Caco-2 (cell line): ENCODE data around the gene KLK3. TPM values are rescaled to one million over a fixed set of nuclear protein-coding genes. Genes with fewer than 3 reads are reported as not detected.

Experiments used
- BruUV-seq: library from RNA; stranded (reverse); fragments of 400-500 nt; replicated peaks from 2 replicates; lab custom pipeline; 2021; lab: Mats Ljungman, UMichigan
- CTCF ChIA-PET: fragments of 300-600 bp; sonication (Branson Sonifier 250); formaldehyde crosslinking; loops from one replicate; lab custom pipeline; 2022; ENCODE audit warnings: antibody characterized with exemption; lab: Charles Lee
- POLR2A ChIA-PET: fragments of 300-600 bp; sonication (Branson Sonifier 250); formaldehyde crosslinking; loops from one replicate; lab custom pipeline; 2022; ENCODE audit warnings: antibody characterized with exemption; lab: Charles Lee
- DNase-seq, 2 experiments: peaks; one replicate each; pipeline versions ENCODE4 v3.0.0 to v3.0.0-alpha.2; 2020 to 2022
- H3K27me3 ChIP-seq: replicated peaks from 2 replicates; pipeline ENCODE4 v1.6.0; 2011; ENCODE audit warnings: low read length; ENCODE audit not compliant: control insufficient read depth, insufficient read depth
- H3K36me3 ChIP-seq: 2 replicates; pipeline ENCODE4 v1.5.1; 2011; ENCODE audit warnings: low read length; ENCODE audit not compliant: control insufficient read depth, insufficient read depth
- H3K4me1 ChIP-seq: fragments of 250-450 bp; sonication (Bioruptor Pico); 2 replicates; pipeline ENCODE4 v1.5.1; 2020; ENCODE audit warnings: mild to moderate bottlenecking
- H3K4me3 ChIP-seq: 2 replicates; pipeline ENCODE4 v1.5.1; 2011; ENCODE audit warnings: low read depth, mild to moderate bottlenecking, control low read depth, low read length
- H3K9me3 ChIP-seq: fragments of 250-450 bp; sonication (Bioruptor Pico); 2 replicates; pipeline ENCODE4 v1.5.1; 2020; ENCODE audit warnings: mild to moderate bottlenecking, moderate library complexity
- H3K27ac Mint-ChIP-seq: one replicate; pipeline ENCODE4 v1.8.0; 2022; ENCODE audit warnings: mixed read lengths; ENCODE audit not compliant: unreplicated experiment
- H3K27me3 Mint-ChIP-seq: one replicate; pipeline ENCODE4 v1.8.0; 2022; ENCODE audit warnings: mixed read lengths; ENCODE audit not compliant: insufficient read depth, unreplicated experiment
- H3K36me3 Mint-ChIP-seq: one replicate; pipeline ENCODE4 v1.8.0; 2022; ENCODE audit warnings: mild to moderate bottlenecking, mixed read lengths; ENCODE audit not compliant: insufficient read depth, unreplicated experiment
- H3K4me1 Mint-ChIP-seq: one replicate; pipeline ENCODE4 v1.8.0; 2022; ENCODE audit warnings: low read depth, mixed read lengths; ENCODE audit not compliant: unreplicated experiment
- H3K4me3 Mint-ChIP-seq: one replicate; pipeline ENCODE4 v1.8.0; 2022; ENCODE audit warnings: mild to moderate bottlenecking, moderate library complexity, mixed read lengths; ENCODE audit not compliant: unreplicated experiment
- H3K9me3 Mint-ChIP-seq: one replicate; pipeline ENCODE4 v1.8.0; 2022; ENCODE audit warnings: mixed read lengths; ENCODE audit not compliant: unreplicated experiment
- CTCF ChIP-seq, 2 experiments: fragments of 200-600 bp in 1 of 2; IDR thresholded peaks; 1 replicate in 1 of 2; 2 replicates in 1 of 2; pipeline versions ENCODE4 v1.5.1 to v1.8.0; 2011 to 2022; ENCODE audit warnings: antibody characterized with exemption in 1 of 2, control low read depth in 1 of 2, inconsistent platforms in 1 of 2, low read depth in 1 of 2, low read length in 1 of 2, mild to moderate bottlenecking in 1 of 2, moderate library complexity in 1 of 2; ENCODE audit not compliant: insufficient read depth in 1 of 2, severe bottlenecking in 1 of 2, unreplicated experiment in 1 of 2
- intact Hi-C: fragments of 100-400 bp; cut with micrococcal nuclease; formaldehyde crosslinking; loops from one replicate; pipeline ENCODE4 v1.10.0; 2022; ENCODE audit not compliant: unreplicated experiment
- total RNA-seq: library from RNA; stranded (reverse); gene quantifications from 2 replicates; pipeline ENCODE4 v1.2.3, GENCODE V29; 2022

The KLK3 gene
- total RNA-seq, 1 experiment from 2014 or later, result not detected

GRCh38 chr19:50880241-50880640 is 25.5 kb downstream of the KLK3 start:
- CTCF ChIA-PET, result no interaction called here
- intact Hi-C loops, result no loop called here
- no peak for DNase-seq
- peaks cover 15% of the 10 kb centered on the region for H3K27me3 Mint-ChIP-seq
- Histone ChIP-seq H3K9me3 (no peaks in the 10 kb centered on the region), H3K4me1 (no peaks in the 10 kb centered on the region), H3K36me3 (no peaks in the 10 kb centered on the region), H3K4me3 (no peak overlapping the region), H3K27me3 (no peaks in the 10 kb centered on the region)
- no peak for TF ChIP-seq CTCF (IDR thresholded peaks at IDR 0.05; ENCODE audit: insufficient read depth in 1 of 2, low read depth in 1 of 2, low read length in 1 of 2, severe bottlenecking in 1 of 2, unreplicated experiment in 1 of 2)
- H3K27ac Mint-ChIP-seq, result no peak overlapping the region
- no peaks in the 10 kb centered on the region for H3K9me3 Mint-ChIP-seq
- BruUV-seq, result no TSS peak
- POLR2A ChIA-PET, result no interaction called here
- H3K36me3 Mint-ChIP-seq, result no peaks in the 10 kb centered on the region
- no peaks in the 10 kb centered on the region for H3K4me1 Mint-ChIP-seq
- no peak overlapping the region for H3K4me3 Mint-ChIP-seq

GRCh38 chr19:50882188-50882587 is 27.5 kb downstream of the KLK3 start:
- peak in 1 of 2 experiments; percentile 5 for TF ChIP-seq CTCF (IDR thresholded peaks at IDR 0.05; ENCODE audit: insufficient read depth in 1 of 2, low read depth in 1 of 2, low read length in 1 of 2, severe bottlenecking in 1 of 2, unreplicated experiment in 1 of 2)
- ChIA-PET POLR2A (no interaction called here), CTCF (interaction anchor here (0.6 kb wide), 1 partner anchor 40 kb away, joined by 5 read pairs; no protein-coding TSS in a partner anchor)
- no peaks in the 10 kb centered on the region for H3K9me3 Mint-ChIP-seq
- intact Hi-C loops, result no loop called here
- H3K4me1 Mint-ChIP-seq, result no peaks in the 10 kb centered on the region
- Histone ChIP-seq H3K9me3 (no peaks in the 10 kb centered on the region), H3K4me3 (no peak overlapping the region), H3K27me3 (no peaks in the 10 kb centered on the region), H3K4me1 (no peaks in the 10 kb centered on the region), H3K36me3 (no peaks in the 10 kb centered on the region)
- BruUV-seq, result no TSS peak
- peaks cover 21% of the 10 kb centered on the region for H3K27me3 Mint-ChIP-seq
- no peak overlapping the region for H3K27ac Mint-ChIP-seq
- DNase-seq, result no peak
- H3K4me3 Mint-ChIP-seq, result no peak overlapping the region
- H3K36me3 Mint-ChIP-seq, result no peaks in the 10 kb centered on the region

GRCh38 chr19:50889638-50890037 is 34.9 kb downstream of the KLK3 start:
- no peak for DNase-seq
- Histone ChIP-seq H3K27me3 (no peaks in the 10 kb centered on the region), H3K4me3 (no peak overlapping the region), H3K9me3 (no peaks in the 10 kb centered on the region), H3K4me1 (no peaks in the 10 kb centered on the region), H3K36me3 (no peaks in the 10 kb centered on the region)
- no peak overlapping the region for H3K27ac Mint-ChIP-seq
- no peaks in the 10 kb centered on the region for H3K9me3 Mint-ChIP-seq
- no TSS peak for BruUV-seq
- intact Hi-C loops, result no loop called here
- POLR2A ChIA-PET, result no interaction called here
- H3K27me3 Mint-ChIP-seq, result peaks cover 17% of the 10 kb centered on the region
- H3K4me3 Mint-ChIP-seq, result no peak overlapping the region
- no peaks in the 10 kb centered on the region for H3K36me3 Mint-ChIP-seq
- CTCF ChIA-PET, result no interaction called here
- TF ChIP-seq CTCF (IDR thresholded peaks at IDR 0.05; ENCODE audit: insufficient read depth in 1 of 2, low read depth in 1 of 2, low read length in 1 of 2, severe bottlenecking in 1 of 2, unreplicated experiment in 1 of 2), result no peak
- H3K4me1 Mint-ChIP-seq, result no peaks in the 10 kb centered on the region
